SU-DHL-6 (cell line): ENCODE data around the gene C8G.

Experiments
- CTCF ChIP-seq: fragments of 200-600 bp; sonication (generic); IDR thresholded peaks from one replicate; pipeline ENCODE4 v1.5.1; 2017; ENCODE audit warnings: antibody characterized with exemption, mild to moderate bottlenecking, low read length, moderate library complexity; ENCODE audit not compliant: insufficient read depth, poor library complexity, severe bottlenecking
- EZH2phosphoT487 ChIP-seq: fragments of 200-600 bp; sonication (generic), shearing (Covaris generic); conservative IDR thresholded peaks from 2 replicates; pipeline ENCODE4 v1.6.1; 2018; ENCODE audit warnings: mild to moderate bottlenecking, antibody characterized with exemption, low read length, moderate library complexity, mixed read lengths

DNA sequence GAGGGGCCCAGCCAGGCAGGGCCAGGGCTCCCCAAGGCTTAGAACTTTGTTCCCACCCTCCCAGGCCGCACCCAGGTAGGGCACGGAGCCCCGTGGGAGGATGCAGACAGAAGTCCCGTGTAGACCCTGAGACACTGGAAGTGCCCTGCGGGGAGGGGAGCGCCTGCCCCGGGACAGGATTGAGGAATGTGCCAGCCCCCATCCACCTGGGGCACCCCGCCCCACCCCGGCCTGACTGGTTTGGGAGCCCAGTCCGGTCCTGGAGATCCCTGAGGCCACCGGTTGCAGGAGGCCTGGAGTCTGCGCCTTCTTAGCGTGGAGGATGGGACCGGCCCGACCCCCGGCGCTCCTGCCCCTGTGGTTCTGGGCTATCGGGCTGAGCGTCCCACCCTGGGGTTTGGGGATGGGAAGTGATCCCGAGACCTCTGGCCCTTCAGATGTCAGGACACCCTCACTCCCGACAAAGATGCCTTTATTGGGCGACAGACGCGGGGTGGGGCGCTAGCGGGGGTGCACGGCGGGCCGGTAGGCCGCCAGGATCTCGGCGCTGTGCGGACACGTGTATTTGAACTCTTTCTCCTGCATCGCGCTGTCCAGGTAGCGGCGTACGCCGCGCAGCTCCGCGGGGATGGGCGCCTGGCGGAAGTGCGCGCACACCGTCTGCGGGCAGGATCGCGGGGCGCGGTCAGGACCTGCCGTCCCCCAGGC is 49.3 kb downstream of the C8G start:
- TF ChIP-seq CTCF, result no peak
- no peak for TF ChIP-seq EZH2phosphoT487
